AG09319 (cell line): ENCODE results near the gene KLHL29.

ENCODE experiments used
- DNase-seq: peaks from one replicate; pipeline ENCODE4 v3.0.0-alpha.2; 2010; ENCODE audit warnings: low read depth; ENCODE audit errors: extremely low read depth
- TF ChIP-seq, protein P1 (sequence below): IDR thresholded peaks from 2 replicates; pipeline ENCODE4 v1.5.1; 2011; ENCODE audit warnings: low read depth, mild to moderate bottlenecking, inconsistent platforms, low read length, moderate library complexity

The KLHL29 gene

DNA sequence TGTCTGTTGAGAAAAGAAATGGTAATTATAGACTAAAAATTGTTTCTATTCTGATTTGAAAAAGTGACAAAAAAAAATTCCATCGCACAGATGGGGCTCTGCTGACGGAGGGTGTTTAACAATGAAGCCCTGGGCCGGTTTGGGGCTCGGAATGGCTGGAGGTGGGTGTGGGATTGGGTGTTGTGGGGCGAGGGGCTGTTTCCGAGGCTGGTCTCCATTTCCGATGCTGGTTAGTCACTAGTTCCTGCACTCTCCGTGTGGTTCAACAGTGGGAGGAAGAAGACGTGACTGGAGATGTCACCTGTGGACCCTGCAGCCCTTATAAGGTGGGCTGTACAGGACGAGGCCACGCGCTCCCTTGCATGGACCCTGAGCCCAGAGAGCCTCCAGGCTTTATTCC lies 143.2 kb downstream of the KLHL29 start:
- DNase-seq: no peak
- TF ChIP-seq, protein P1, sequence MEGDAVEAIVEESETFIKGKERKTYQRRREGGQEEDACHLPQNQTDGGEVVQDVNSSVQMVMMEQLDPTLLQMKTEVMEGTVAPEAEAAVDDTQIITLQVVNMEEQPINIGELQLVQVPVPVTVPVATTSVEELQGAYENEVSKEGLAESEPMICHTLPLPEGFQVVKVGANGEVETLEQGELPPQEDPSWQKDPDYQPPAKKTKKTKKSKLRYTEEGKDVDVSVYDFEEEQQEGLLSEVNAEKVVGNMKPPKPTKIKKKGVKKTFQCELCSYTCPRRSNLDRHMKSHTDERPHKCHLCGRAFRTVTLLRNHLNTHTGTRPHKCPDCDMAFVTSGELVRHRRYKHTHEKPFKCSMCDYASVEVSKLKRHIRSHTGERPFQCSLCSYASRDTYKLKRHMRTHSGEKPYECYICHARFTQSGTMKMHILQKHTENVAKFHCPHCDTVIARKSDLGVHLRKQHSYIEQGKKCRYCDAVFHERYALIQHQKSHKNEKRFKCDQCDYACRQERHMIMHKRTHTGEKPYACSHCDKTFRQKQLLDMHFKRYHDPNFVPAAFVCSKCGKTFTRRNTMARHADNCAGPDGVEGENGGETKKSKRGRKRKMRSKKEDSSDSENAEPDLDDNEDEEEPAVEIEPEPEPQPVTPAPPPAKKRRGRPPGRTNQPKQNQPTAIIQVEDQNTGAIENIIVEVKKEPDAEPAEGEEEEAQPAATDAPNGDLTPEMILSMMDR: no peak

DNA sequence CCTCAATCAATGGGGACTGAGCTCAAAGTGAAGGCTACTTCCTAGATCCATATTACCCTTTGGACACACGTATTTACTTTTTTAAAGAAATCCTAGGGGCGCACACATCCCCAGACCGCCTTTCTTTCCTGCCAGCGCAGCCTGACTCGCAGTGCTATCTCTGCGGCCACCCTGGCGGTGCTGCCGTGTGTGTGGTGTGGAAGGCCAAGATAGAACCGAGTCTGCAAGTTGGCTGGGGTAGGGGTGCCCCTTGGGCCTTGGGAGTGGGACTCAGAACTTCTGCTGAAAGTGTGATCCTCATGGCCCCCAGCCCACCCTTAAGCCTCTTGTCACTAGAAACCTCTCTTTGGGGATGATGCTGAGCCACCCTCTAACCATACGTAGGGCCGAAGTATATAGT lies 143.7 kb downstream of the KLHL29 start:
- DNase-seq: no peak
- TF ChIP-seq, protein P1: no peak

DNA sequence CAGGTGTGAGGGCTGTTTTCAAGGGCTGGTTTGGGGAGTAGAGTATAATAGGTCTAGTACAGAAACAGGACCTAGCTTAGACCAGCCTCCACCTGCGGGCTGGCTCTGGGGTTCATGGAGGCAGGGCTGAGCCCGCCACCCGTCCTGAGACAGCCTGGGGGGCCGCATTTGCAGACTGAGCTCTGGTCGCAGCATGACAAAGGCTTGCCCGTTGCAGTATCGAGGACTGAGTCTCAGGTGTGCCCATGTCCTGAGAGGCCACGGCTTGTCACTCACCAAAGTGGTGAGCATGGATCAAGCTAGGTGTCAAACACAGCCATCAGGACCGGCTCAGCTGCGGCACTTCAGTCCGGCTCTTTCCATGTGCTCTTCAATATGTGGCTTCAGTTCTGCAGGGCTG lies 144.7 kb downstream of the KLHL29 start:
- no peak for DNase-seq
- TF ChIP-seq, protein P1: no peak

DNA sequence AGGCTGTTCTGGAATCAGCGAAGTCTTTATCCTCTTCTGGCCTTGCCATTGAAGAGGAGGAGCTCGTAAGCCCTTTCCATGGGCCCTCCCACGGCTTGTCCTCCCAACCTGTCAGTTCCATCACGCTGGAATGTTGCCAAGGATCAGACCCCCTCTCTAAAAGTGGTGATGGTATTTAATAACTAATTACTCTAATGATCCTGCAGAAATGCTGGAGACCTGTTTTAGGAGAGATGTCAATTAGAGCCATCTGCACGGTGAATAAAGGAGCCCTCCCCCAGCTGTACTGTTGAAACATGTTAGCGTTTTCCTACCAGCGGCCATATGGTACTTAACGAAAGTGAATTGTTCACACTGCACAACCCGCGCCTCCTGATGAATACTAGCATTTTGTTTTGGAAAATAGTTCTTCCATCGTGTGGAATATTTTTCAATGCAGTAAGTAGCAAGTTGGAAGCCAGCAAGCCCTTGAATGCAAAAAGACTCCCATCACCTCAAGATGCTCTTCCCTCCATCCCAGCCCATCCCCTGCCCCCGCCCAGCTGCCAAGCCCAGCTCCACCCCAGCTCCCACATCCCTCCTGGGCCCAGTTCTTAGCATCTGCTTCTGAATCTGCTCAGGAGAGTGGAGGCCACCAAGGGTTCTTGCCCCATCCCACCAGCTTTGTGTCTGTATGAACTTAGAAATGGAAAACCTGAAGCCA lies 145.4 kb downstream of the KLHL29 start:
- TF ChIP-seq, protein P1: no peak
- DNase-seq: no peak

DNA sequence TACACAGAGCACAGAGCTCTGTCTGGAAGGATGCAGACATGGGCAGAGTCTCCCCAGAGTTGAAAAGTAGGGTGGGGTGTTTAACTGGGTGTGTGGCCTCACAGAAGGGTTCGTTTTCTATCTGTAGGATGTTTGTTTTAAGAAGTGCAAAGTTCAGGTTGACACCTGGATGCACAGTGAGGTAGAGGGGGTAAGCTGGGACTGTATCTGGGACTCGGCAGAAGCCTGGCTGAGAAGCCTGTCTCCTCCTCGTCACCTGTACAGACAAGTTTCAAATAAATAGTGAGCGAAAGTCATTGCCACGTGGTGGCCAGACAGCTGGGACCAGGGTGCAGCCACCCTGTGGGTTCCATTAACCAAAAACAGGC lies 145.9 kb downstream of the KLHL29 start:
- DNase-seq: no peak
- TF ChIP-seq, protein P1: no peak

DNA sequence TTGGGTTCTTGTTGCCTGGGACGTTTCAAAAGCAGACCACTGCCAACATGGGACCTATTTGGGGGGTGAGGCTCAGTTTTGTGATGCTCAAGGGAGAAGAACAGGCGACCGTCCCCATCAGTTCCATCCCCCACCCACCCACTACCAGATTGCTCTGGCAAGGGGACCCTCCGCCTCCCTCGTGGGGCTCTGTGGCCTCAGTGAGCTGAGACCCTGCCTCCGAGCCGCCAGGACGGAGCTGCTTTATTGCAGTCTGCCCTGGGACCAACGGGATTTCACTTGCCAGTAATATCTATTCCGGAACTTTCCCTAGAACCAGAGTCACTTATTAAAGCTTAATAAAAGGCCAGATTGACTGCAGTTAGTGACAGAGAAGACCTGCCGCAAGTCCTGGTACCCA lies 146.3 kb downstream of the KLHL29 start:
- TF ChIP-seq, protein P1: no peak
- no peak for DNase-seq

DNA sequence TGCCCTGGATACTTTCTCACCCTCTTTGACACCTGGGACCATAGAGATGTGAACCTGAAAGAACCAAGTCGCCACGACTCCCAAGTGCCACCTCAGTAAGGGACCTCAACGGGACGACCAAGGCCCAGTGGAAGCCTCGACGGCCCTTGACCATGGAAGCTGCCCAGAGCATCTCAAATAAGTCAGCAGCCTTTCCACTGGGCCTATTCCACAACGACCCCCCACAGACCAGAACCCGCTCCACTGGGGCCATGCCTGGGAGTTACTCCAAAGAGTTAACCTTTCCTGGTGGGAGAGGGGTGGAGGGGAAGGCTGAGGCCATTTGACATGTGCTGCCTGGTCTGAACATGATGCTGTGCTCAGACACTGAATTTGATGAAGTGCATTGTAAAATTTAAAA lies 146.9 kb downstream of the KLHL29 start:
- TF ChIP-seq, protein P1: no peak
- DNase-seq: no peak
